GM23338 (cell line): Measurements from ENCODE around the gene MINDY4. TPM values are rescaled to one million over a fixed set of nuclear protein-coding genes. Genes with fewer than 3 reads are reported as not detected.

Experiments
- ATAC-seq: fragments of 200-7000 bp; cut with Tn5 transposase; 3 replicates; pipeline ENCODE4 v1.9.1; 2020
- DNase-seq: peaks from one replicate; pipeline ENCODE4 v3.0.0-alpha.2; 2015; ENCODE audit warnings: low spot score
- H2AFZ ChIP-seq: fragments of 200-600 bp; sonication (generic); 2 replicates; pipeline ENCODE4 v1.8.0; 2016; ENCODE audit warnings: antibody characterized with exemption, mild to moderate bottlenecking, moderate library complexity
- H3F3A ChIP-seq: fragments of 200-600 bp; sonication (generic); replicated peaks from 2 replicates; pipeline ENCODE4 v1.8.0; 2017; ENCODE audit warnings: antibody characterized with exemption, mixed run types, low read depth
- H3K27ac ChIP-seq: fragments of 200-600 bp; sonication (generic); 2 replicates; pipeline ENCODE4 v1.6.1; 2016; ENCODE audit warnings: low read depth
- H3K27me3 ChIP-seq: fragments of 200-600 bp; sonication (generic); 2 replicates; pipeline ENCODE4 v1.8.0; 2016; ENCODE audit warnings: mild to moderate bottlenecking, mixed run types, moderate library complexity; ENCODE audit not compliant: insufficient read depth
- H3K36me3 ChIP-seq: fragments of 200-600 bp; sonication (generic); 2 replicates; pipeline ENCODE4 v1.8.0; 2016; ENCODE audit warnings: mild to moderate bottlenecking; ENCODE audit not compliant: insufficient read depth
- H3K4me1 ChIP-seq: fragments of 200-600 bp; sonication (generic); 2 replicates; pipeline ENCODE4 v1.8.0; 2016; ENCODE audit warnings: mild to moderate bottlenecking, moderate library complexity; ENCODE audit not compliant: insufficient read depth
- H3K4me2 ChIP-seq: fragments of 200-600 bp; sonication (generic); 2 replicates; pipeline ENCODE4 v1.7.1; 2017; ENCODE audit warnings: mixed run types
- H3K4me3 ChIP-seq: fragments of 200-600 bp; sonication (generic); 2 replicates; pipeline ENCODE4 v1.6.1; 2016; ENCODE audit warnings: mixed run types
- H3K79me2 ChIP-seq: fragments of 200-600 bp; sonication (generic); replicated peaks from 2 replicates; pipeline ENCODE4 v1.8.0; 2017; ENCODE audit warnings: mild to moderate bottlenecking; ENCODE audit not compliant: insufficient read depth
- H3K9me2 ChIP-seq: fragments of 200-600 bp; sonication (generic); 2 replicates; pipeline ENCODE4 v1.8.0; 2017; ENCODE audit not compliant: insufficient read depth
- H4K20me1 ChIP-seq: fragments of 200-600 bp; sonication (generic); replicated peaks from 2 replicates; pipeline ENCODE4 v1.8.0; 2017; ENCODE audit warnings: mild to moderate bottlenecking; ENCODE audit not compliant: insufficient read depth
- H3K27ac Mint-ChIP-seq: 2 replicates; pipeline ENCODE4 v1.8.0; 2020; ENCODE audit warnings: inconsistent platforms, mild to moderate bottlenecking, moderate library complexity, mixed read lengths
- H3K27me3 Mint-ChIP-seq: 3 replicates; pipeline ENCODE4 v1.8.0; 2022; ENCODE audit warnings: low read depth, mild to moderate bottlenecking, moderate library complexity, mixed read lengths, inconsistent platforms; ENCODE audit not compliant: insufficient read depth, poor library complexity
- H3K36me3 Mint-ChIP-seq: 3 replicates; pipeline ENCODE4 v1.8.0; 2021; ENCODE audit warnings: low read depth, mild to moderate bottlenecking, inconsistent platforms, moderate library complexity, mixed read lengths
- H3K4me1 Mint-ChIP-seq: 3 replicates; pipeline ENCODE4 v1.8.0; 2020; ENCODE audit warnings: mild to moderate bottlenecking, inconsistent platforms, mixed read lengths
- H3K4me3 Mint-ChIP-seq: 3 replicates; pipeline ENCODE4 v1.8.0; 2021; ENCODE audit warnings: moderate library complexity, mild to moderate bottlenecking, inconsistent platforms, mixed read lengths
- H3K9me3 Mint-ChIP-seq: 3 replicates; pipeline ENCODE4 v1.8.0; 2020; ENCODE audit warnings: moderate library complexity, mild to moderate bottlenecking, inconsistent platforms, mixed read lengths
- CTCF ChIP-seq, 2 experiments: fragments of 200-600 bp in 1 of 2; sonication (generic) in 1 of 2; conservative IDR thresholded peaks; 2 replicates each; pipeline versions ENCODE4 v1.5.1 to v1.6.1; 2016 to 2017; ENCODE audit warnings: antibody characterized with exemption in 2 of 2, low read depth in 2 of 2, mild to moderate bottlenecking in 2 of 2, moderate library complexity in 1 of 2
- ETS1 ChIP-seq: IDR thresholded peaks from 2 replicates; pipeline ENCODE4 v1.6.1; 2016; ENCODE audit warnings: antibody characterized with exemption
- EZH2 ChIP-seq: fragments of 200-600 bp; sonication (generic); IDR thresholded peaks from one replicate; pipeline ENCODE4 v1.8.0; 2017; ENCODE audit warnings: antibody characterized with exemption, mild to moderate bottlenecking, low read depth; ENCODE audit not compliant: unreplicated experiment
- EZH2phosphoT487 ChIP-seq: fragments of 200-600 bp; sonication (generic); IDR thresholded peaks from one replicate; pipeline ENCODE4 v1.8.1; 2018; ENCODE audit warnings: antibody characterized with exemption; ENCODE audit not compliant: unreplicated experiment
- JUNB ChIP-seq: IDR thresholded peaks from one replicate; pipeline ENCODE4 v1.6.1; 2016; ENCODE audit warnings: antibody characterized with exemption; ENCODE audit not compliant: unreplicated experiment
- NANOG ChIP-seq: IDR thresholded peaks from 2 replicates; pipeline ENCODE4 v1.6.1; 2016; ENCODE audit warnings: antibody characterized with exemption, borderline replicate concordance
- REST ChIP-seq: IDR thresholded peaks from one replicate; pipeline ENCODE4 v1.6.1; 2018; ENCODE audit warnings: antibody characterized with exemption; ENCODE audit not compliant: unreplicated experiment
- ZNF114 ChIP-seq: fragments of 250-450 bp; sonication (Bioruptor Pico); IDR thresholded peaks from 2 replicates; pipeline ENCODE4 v1.5.0; 2020; ENCODE audit warnings: mild to moderate bottlenecking, moderate library complexity
- ZNF331 ChIP-seq: fragments of 250-450 bp; sonication (Bioruptor Pico); IDR thresholded peaks from 2 replicates; pipeline ENCODE4 v1.5.0; 2020; ENCODE audit warnings: low read depth, mild to moderate bottlenecking, moderate library complexity
- ZNF462 ChIP-seq: fragments of 250-450 bp; sonication (Bioruptor Pico); IDR thresholded peaks from 2 replicates; pipeline ENCODE4 v1.5.0; 2020; ENCODE audit warnings: mild to moderate bottlenecking, moderate library complexity
- polyA plus RNA-seq: library from polyadenylated mRNA; unstranded; fragments of >200 nt; fragmentation: Nextera tagmentation; extraction: Ambion mirVana; gene quantifications from 2 replicates; pipeline ENCODE4 v1.2.1, GENCODE V29; 2016
- total RNA-seq: library from RNA; depleted of rRNA; stranded (reverse); fragments of >200 nt; shearing (Covaris generic); gene quantifications from 2 replicates; pipeline ENCODE4 v1.2.3, GENCODE V29; 2014

The MINDY4 gene
- total and polyA plus RNA-seq, 2 experiments from 2014 or later = 1.7 to 4.4 TPM

- Histone ChIP-seq H4K20me1 (no peaks in the 10 kb centered on the region; the same call in 1 of the 2 replicates), H3K4me1 (peaks cover 6% of the 10 kb centered on the region; the same call in 1 of the 2 replicates), H2AFZ (no peak overlapping the region), H3K4me3 (no peak overlapping the region), H3K4me2 (no peak overlapping the region), H3K27me3 (no peaks in the 10 kb centered on the region), H3K79me2 (no peaks in the 10 kb centered on the region; the same call in 1 of the 2 replicates), H3K9me2 (no peaks in the 10 kb centered on the region), H3K27ac (no peak overlapping the region), H3K36me3 (no peaks in the 10 kb centered on the region), H3F3A (no peaks in the 10 kb centered on the region)
- Mint-ChIP-seq H3K9me3 (no peaks in the 10 kb centered on the region), H3K27me3 (no peaks in the 10 kb centered on the region), H3K4me3 (no peak overlapping the region), H3K4me1 (peaks cover 8% of the 10 kb centered on the region; the same call in 2 of the 3 replicates), H3K36me3 (no peaks in the 10 kb centered on the region), H3K27ac (no peak overlapping the region)
- DNase-seq (no peak), ATAC-seq (no peak)
- TF ChIP-seq NANOG (no peak), ZNF114 (CRISPR knock-in tag) (no peak), EZH2 (no peak), CTCF (conservative IDR thresholded peaks at IDR 0.05; ENCODE audit: low read depth in 2 of 2) (no peak), JUNB (no peak), EZH2phosphoT487 (no peak), ZNF331 (CRISPR knock-in tag) (no peak), REST (no peak), ETS1 (no peak), ZNF462 (no peak)
Measured at GRCh38 chr7:30772984-30773383, 1.8 kb downstream of the MINDY4 start.
